ENCODE data around the gene TBC1D19.

The TBC1D19 gene

GRCh38 chr4:26609868-26610267 is 26.0 kb downstream of the TBC1D19 start:
- no peak for TF ChIP-seq CTCF (IDR thresholded peaks at IDR 0.05; ENCODE audit: low read depth, low read length)
- no peaks in the 10 kb centered on the region for H3K36me3 ChIP-seq

GRCh38 chr4:26611372-26611771 is 27.5 kb downstream of the TBC1D19 start:
- Histone ChIP-seq H3K27me3 (no peaks in the 10 kb centered on the region), H3K9me3 (no peaks in the 10 kb centered on the region), H3K36me3 (no peaks in the 10 kb centered on the region), H3K4me1 (no peaks in the 10 kb centered on the region), H3K4me3 (ENCODE audit: low read depth, low read length) (no peak overlapping the region)
- no peak for TF ChIP-seq CTCF (IDR thresholded peaks at IDR 0.05; ENCODE audit: low read depth, low read length)
- no peak for DNase-seq

More at GRCh38 chr4:26609868-26610267, 26.0 kb downstream of the TBC1D19 start:
- Histone ChIP-seq H3K4me1 (no peaks in the 10 kb centered on the region), H3K4me3 (ENCODE audit: low read depth, low read length) (no peak overlapping the region), H3K27me3 (no peaks in the 10 kb centered on the region), H3K9me3 (no peaks in the 10 kb centered on the region)
- DNase-seq: no peak

- no peak for TF ChIP-seq CTCF (IDR thresholded peaks at IDR 0.05; ENCODE audit: low read depth, low read length)
- H3K4me1 ChIP-seq: no peaks in the 10 kb centered on the region
Measured at GRCh38 chr4:26611885-26612284, 28.0 kb downstream of the TBC1D19 start.

GRCh38 chr4:26613237-26613636 is 29.4 kb downstream of the TBC1D19 start:
- no peaks in the 10 kb centered on the region for H3K36me3 ChIP-seq
- no peak for TF ChIP-seq CTCF (IDR thresholded peaks at IDR 0.05; ENCODE audit: low read depth, low read length)
- no peaks in the 10 kb centered on the region for H3K27me3 ChIP-seq
- no peaks in the 10 kb centered on the region for H3K4me1 ChIP-seq
- DNase-seq: no peak
- no peaks in the 10 kb centered on the region for H3K9me3 ChIP-seq
- no peak overlapping the region for H3K4me3 ChIP-seq (ENCODE audit: low read depth, low read length)

More at GRCh38 chr4:26611885-26612284, 28.0 kb downstream of the TBC1D19 start:
- Histone ChIP-seq H3K27me3 (no peaks in the 10 kb centered on the region), H3K9me3 (no peaks in the 10 kb centered on the region), H3K36me3 (no peaks in the 10 kb centered on the region), H3K4me3 (ENCODE audit: low read depth, low read length) (no peak overlapping the region)
- DNase-seq: no peak

- no peaks in the 10 kb centered on the region for H3K9me3 ChIP-seq
- no peak for TF ChIP-seq CTCF (IDR thresholded peaks at IDR 0.05; ENCODE audit: low read depth, low read length)
- H3K4me3 ChIP-seq (ENCODE audit: low read depth, low read length): no peak overlapping the region
- H3K27me3 ChIP-seq: no peaks in the 10 kb centered on the region
- H3K4me1 ChIP-seq: no peaks in the 10 kb centered on the region
- no peak for DNase-seq
- H3K36me3 ChIP-seq: no peaks in the 10 kb centered on the region
Measured at GRCh38 chr4:26613735-26614134, 29.9 kb downstream of the TBC1D19 start.

GRCh38 chr4:26619784-26620183 is 35.9 kb downstream of the TBC1D19 start:
- no peak overlapping the region for H3K4me3 ChIP-seq (ENCODE audit: low read depth, low read length)
- no peaks in the 10 kb centered on the region for H3K36me3 ChIP-seq
- no peak for DNase-seq
- no peaks in the 10 kb centered on the region; the same call in 1 of the 2 replicates for H3K4me1 ChIP-seq
- no peaks in the 10 kb centered on the region for H3K27me3 ChIP-seq
- TF ChIP-seq CTCF (IDR thresholded peaks at IDR 0.05; ENCODE audit: low read depth, low read length): no peak
- no peaks in the 10 kb centered on the region for H3K9me3 ChIP-seq
